H4 (cell line): Measurements from ENCODE around the gene REXO4. TPM values are rescaled to one million over a fixed set of nuclear protein-coding genes. Genes with fewer than 3 reads are reported as not detected.

ENCODE experiments used
- DNase-seq: peaks from one replicate; pipeline ENCODE4 v3.0.0-alpha.2; 2015; ENCODE audit warnings: low spot score
- total RNA-seq: library from RNA; depleted of rRNA; stranded (reverse); fragments of >200 nt; shearing (Covaris generic); gene quantifications from 2 replicates; pipeline ENCODE4 v1.2.3, GENCODE V29; 2014; rRNA removed

REXO4 gene
- total RNA-seq, 1 experiment from 2014 or later = 11.5 TPM

GRCh38 chr9:133369422-133369821, 48.4 kb downstream of the REXO4 start:
- DNase-seq = no peak

GRCh38 chr9:133368249-133368881, 49.4 kb downstream of the REXO4 start:
- no peak for DNase-seq

- no peak for DNase-seq
These were observed 50.0 kb downstream of the REXO4 start for GRCh38 chr9:133367778-133368177.

- no peak for DNase-seq
These were observed 50.6 kb downstream of the REXO4 start for GRCh38 chr9:133367221-133367620.

DNA sequence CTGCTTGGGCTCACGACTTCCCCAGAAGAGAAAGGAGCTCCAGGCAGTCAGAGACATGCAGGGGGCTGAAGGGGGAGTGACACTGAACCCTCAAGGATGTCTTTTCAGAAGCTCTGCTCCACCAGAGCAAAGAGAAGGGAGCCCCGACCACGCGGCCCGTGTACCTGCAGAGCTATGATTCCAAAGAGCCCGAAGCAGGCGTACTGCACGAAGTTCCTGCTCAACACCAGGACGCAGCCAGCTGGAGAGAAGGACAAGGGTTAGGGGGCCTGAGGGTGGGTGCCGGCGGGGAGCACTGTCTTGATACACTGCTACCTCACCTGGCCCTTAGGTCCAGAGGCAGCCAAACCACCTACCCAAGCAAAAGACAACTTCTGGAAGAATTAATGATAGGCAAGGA, 51.4 kb downstream of the REXO4 start:
- DNase-seq = no peak

DNA sequence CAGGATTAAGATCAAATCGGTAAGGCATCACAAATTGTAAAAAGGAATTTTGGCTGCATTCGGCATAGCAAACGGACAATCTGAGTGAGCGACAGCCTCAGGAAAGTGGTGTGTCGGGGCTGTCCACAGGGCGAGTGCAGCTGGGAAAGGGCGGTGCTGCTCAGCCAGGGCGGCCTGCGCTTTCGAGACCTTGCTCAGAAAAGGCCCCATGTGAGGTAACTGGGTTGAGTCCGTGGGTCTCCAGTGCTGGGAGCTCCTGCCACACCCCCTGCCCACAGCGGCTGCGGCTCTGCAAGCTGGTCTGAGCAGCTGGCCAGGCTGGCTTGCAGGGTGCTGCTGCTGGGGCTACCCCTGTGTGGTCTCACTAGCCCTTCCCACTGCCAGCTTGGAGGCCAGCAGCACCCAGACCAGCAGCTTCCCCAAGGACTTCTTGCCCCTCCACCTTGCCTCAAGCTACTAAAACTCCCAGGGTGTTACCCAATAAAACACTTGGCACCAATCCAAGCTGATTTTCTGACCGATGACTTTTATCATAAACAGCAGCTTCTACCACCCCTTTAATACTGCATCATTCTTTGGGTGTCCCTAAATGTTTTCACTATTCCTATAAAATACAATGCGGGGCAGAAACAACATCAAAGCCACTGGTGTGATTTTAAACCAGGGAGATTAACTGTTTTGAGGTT, 55.3 kb downstream of the REXO4 start:
- no peak for DNase-seq

GRCh38 chr9:133361507-133362092, 56.2 kb downstream of the REXO4 start:
- no peak for DNase-seq

DNA sequence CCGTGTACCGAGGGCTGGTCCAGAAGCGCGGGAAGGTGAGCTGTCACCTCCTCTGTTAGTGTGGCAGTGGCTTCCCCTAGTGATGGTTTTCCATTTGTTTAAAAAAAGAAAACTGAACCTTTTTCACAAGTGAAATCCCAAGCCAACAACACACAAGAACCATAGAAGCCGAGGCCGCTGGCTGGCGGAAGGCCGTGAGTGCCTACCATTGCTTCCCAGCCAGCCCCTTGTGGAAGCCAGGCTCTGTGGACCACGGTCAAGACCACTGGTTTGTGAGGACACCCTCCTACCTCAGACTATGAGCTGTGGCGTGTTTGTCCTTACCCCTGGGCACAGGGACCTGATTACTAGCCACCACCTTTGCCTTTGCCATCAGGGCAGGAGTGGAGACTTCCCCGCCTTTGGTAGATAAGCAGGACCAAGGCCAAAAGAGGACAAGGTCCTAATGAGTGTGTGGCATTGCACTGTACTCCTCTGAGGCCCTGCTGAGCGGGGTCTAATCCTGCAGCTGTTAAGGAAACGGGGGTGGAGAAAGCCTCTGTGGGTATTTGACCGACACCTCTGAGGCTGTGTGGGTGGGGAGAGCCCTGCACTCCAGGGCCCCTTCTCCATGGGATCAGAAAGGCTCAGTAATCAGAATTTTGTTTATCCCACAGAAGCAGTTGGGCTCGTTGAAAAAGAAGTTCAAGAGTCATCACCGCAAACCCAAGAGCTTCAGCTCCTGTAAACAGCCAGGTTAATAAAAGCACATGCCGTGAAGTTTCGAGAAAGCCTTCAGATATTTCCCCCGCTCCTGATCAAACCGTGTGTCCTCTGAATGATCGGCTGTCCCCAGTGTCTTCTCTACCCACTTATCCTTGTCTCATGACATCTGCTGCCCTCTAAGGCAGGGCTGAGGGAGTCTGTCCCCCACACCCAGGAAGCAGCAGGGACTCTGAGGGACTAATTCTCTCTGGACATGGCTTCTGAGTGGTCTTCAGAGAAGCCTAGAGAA, 57.1 kb downstream of the REXO4 start:
- DNase-seq = no peak

GRCh38 chr9:133359399-133360175, 58.2 kb downstream of the REXO4 start:
- no peak for DNase-seq

GRCh38 chr9:133357656-133358055, 60.2 kb downstream of the REXO4 start:
- no peak for DNase-seq

DNA sequence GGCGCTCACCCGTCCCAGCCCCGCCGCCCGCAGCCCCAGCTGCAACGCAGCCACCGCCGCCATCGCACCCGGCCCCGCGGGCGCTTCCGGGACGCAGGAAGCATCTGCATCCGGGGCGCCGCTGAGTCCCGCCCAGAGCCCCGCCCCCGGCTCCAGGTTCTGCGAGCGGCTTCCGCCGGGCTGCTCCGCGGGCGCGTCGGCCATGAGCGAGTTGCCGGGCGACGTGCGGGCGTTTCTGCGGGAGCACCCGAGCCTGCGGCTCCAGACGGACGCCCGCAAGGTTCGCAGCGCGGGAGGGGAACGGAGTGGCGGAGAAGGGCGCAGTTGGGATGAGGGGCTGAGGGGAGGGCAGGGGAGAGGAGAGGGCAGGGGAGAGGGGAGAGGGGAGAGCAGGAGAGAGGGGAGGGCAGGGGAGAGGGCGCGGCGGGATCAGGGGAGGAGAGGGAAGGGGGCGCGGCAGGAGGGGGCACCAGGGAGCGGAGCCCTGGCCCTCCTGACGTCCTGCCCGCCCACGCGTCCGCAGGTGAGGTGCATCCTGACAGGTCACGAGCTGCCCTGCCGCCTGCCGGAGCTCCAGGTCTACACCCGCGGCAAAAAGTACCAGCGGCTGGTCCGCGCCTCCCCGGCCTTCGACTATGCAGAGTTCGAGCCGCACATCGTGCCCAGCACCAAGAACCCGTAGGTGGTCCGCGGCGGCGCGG, 61.3 kb downstream of the REXO4 start, which contains the start of the genes SURF1 and SURF2:
SURF1 (minus strand) TSS at position 97 of the 701 bp plus-strand sequence; CDS start at position 63, 34 bp downstream.
SURF2 (plus strand) TSS at position 160 of the 701 bp plus-strand sequence; CDS start at position 203, 43 bp downstream.
- DNase-seq = peak; percentile 42

Other genes with a start within 250 kb of the REXO4 start
- not detected in 2 replicates for gene OBP2B, start 208.8 kb downstream of the REXO4 start, total RNA-seq
- gene ABO, start 142.8 kb downstream of the REXO4 start, total RNA-seq = not detected in 2 replicates
- 7.4 and 8.9 TPM in 2 replicates for gene SURF6, start 81.8 kb downstream of the REXO4 start, total RNA-seq
- gene MED22, start 69.9 kb downstream of the REXO4 start, total RNA-seq = 13.6 and 22.0 TPM in 2 replicates
- 2,696 and 2,716 TPM in 2 replicates for gene RPL7A, start 69.8 kb downstream of the REXO4 start, total RNA-seq
- 45.4 and 72.0 TPM in 2 replicates for gene SURF1, start 61.5 kb downstream of the REXO4 start, total RNA-seq
- 22.1 and 23.0 TPM in 2 replicates for gene SURF2, start 61.5 kb downstream of the REXO4 start, total RNA-seq
- gene SURF4, start 42.0 kb downstream of the REXO4 start, total RNA-seq = 220 and 254 TPM in 2 replicates
- gene STKLD1, start 41.6 kb downstream of the REXO4 start, total RNA-seq = 0.62 and 1.0 TPM in 2 replicates
- 0.06 and 0.12 TPM in 2 replicates for gene ADAMTS13, start 4.4 kb upstream of the REXO4 start, total RNA-seq
- gene CACFD1, start 42.0 kb upstream of the REXO4 start, total RNA-seq = 2.5 TPM in 2 replicates
- gene SLC2A6, start 61.1 kb upstream of the REXO4 start, total RNA-seq = 4.0 and 5.1 TPM in 2 replicates
- gene MYMK, start 106.9 kb upstream of the REXO4 start, total RNA-seq = not detected in 2 replicates
- not detected in 2 replicates for gene ADAMTSL2, start 116.7 kb upstream of the REXO4 start, total RNA-seq
- not detected in 2 replicates for gene FAM163B, start 191.4 kb upstream of the REXO4 start, total RNA-seq
- not detected in 2 replicates for gene DBH, start 218.4 kb upstream of the REXO4 start, total RNA-seq